ENCODE results near the gene FBXO2. TPM values are rescaled to one million over a fixed set of nuclear protein-coding genes. Genes with fewer than 3 reads are reported as not detected.
"Not testable (repeated sequence)": the region's sequence is repeated elsewhere in the genome, so short reads cannot be mapped to it uniquely, and the experiment has no call there.

The FBXO2 gene
- total RNA-seq, 1 donor from 2014 or later, result 64.0 TPM

GRCh38 chr1:11643782-11644181, 10.4 kb downstream of the FBXO2 start:
- H3K4me3 ChIP-seq (ENCODE audit: insufficient read depth, low read depth, low read length), result no peak overlapping the region
- no peak overlapping the region for H3K4me3 Mint-ChIP-seq (ENCODE audit: unreplicated experiment)
- no peak overlapping the region for H3K9ac ChIP-seq (ENCODE audit: low read length)
- no peak overlapping the region for H2AFZ ChIP-seq (ENCODE audit: low read depth, low read length)
- FAIRE-seq (no peak), DNase-seq (ENCODE audit: low read depth) (no peak)
- H3K9me3 ChIP-seq (ENCODE audit: insufficient read depth, low read depth, low read length), result no peaks in the 10 kb centered on the region
- peaks cover 4% of the 10 kb centered on the region for H4K20me1 ChIP-seq (ENCODE audit: insufficient read depth, low read length)
- peaks cover 20% of the 10 kb centered on the region for H3K27me3 ChIP-seq (ENCODE audit: insufficient read depth, low read length)
- H3K27me3 Mint-ChIP-seq (ENCODE audit: low read depth, unreplicated experiment), result peaks cover 19% of the 10 kb centered on the region
- no peaks in the 10 kb centered on the region for H3K9me3 Mint-ChIP-seq (ENCODE audit: unreplicated experiment)
- H3K4me2 ChIP-seq (ENCODE audit: low read length), result no peak overlapping the region
- H3K4me1 ChIP-seq (ENCODE audit: insufficient read depth, low read length), result no peaks in the 10 kb centered on the region
- H3K79me2 ChIP-seq (ENCODE audit: insufficient read depth, low read length), result no peaks in the 10 kb centered on the region
- peaks cover 1% of the 10 kb centered on the region for H3K36me3 Mint-ChIP-seq (ENCODE audit: low read depth, unreplicated experiment)
- TF ChIP-seq EZH2 (IDR thresholded peaks at IDR 0.05; ENCODE audit: insufficient read depth, low read length) (no peak), CTCF (IDR thresholded peaks at IDR 0.05; ENCODE audit: insufficient read depth, low read depth, low read length) (no peak)
- H3K4me1 Mint-ChIP-seq (ENCODE audit: low read depth, unreplicated experiment), result no peaks in the 10 kb centered on the region
- no peaks in the 10 kb centered on the region for H3K36me3 ChIP-seq (ENCODE audit: insufficient read depth, low read length)
- no peak overlapping the region for H3K27ac Mint-ChIP-seq (ENCODE audit: unreplicated experiment)
- H3K27ac ChIP-seq (ENCODE audit: low read depth, low read length), result no peak overlapping the region

- not testable (repeated sequence) for H3K4me1 Mint-ChIP-seq (ENCODE audit: low read depth, unreplicated experiment); H4K20me1 ChIP-seq (ENCODE audit: insufficient read depth, low read length); H3K27ac Mint-ChIP-seq (ENCODE audit: unreplicated experiment); H3K36me3 Mint-ChIP-seq (ENCODE audit: low read depth, unreplicated experiment); FAIRE-seq; H3K4me1 ChIP-seq (ENCODE audit: insufficient read depth, low read length); H3K27ac ChIP-seq (ENCODE audit: low read depth, low read length); DNase-seq (ENCODE audit: low read depth); H3K36me3 ChIP-seq (ENCODE audit: insufficient read depth, low read length); H3K4me3 ChIP-seq (ENCODE audit: insufficient read depth, low read depth, low read length); H3K4me3 Mint-ChIP-seq (ENCODE audit: unreplicated experiment); H3K4me2 ChIP-seq (ENCODE audit: low read length); H3K9me3 ChIP-seq (ENCODE audit: insufficient read depth, low read depth, low read length); H2AFZ ChIP-seq (ENCODE audit: low read depth, low read length); H3K9me3 Mint-ChIP-seq (ENCODE audit: unreplicated experiment); H3K9ac ChIP-seq (ENCODE audit: low read length); H3K79me2 ChIP-seq (ENCODE audit: insufficient read depth, low read length)
- peak; percentile 97 for TF ChIP-seq CTCF (IDR thresholded peaks at IDR 0.05; ENCODE audit: insufficient read depth, low read depth, low read length)
- H3K27me3 Mint-ChIP-seq (ENCODE audit: low read depth, unreplicated experiment), result peaks cover 27% of the 10 kb centered on the region
- peaks cover 15% of the 10 kb centered on the region for H3K27me3 ChIP-seq (ENCODE audit: insufficient read depth, low read length)
These were observed 11.7 kb downstream of the FBXO2 start for GRCh38 chr1:11642418-11643017.

- H3K27ac Mint-ChIP-seq (ENCODE audit: unreplicated experiment), result no peak overlapping the region
- DNase-seq (ENCODE audit: low read depth), result no peak
- H3K4me3 Mint-ChIP-seq (ENCODE audit: unreplicated experiment), result no peak overlapping the region
- Histone ChIP-seq H3K4me1 (ENCODE audit: insufficient read depth, low read length) (no peaks in the 10 kb centered on the region), H3K79me2 (ENCODE audit: insufficient read depth, low read length) (no peaks in the 10 kb centered on the region), H2AFZ (ENCODE audit: low read depth, low read length) (no peak overlapping the region), H3K4me3 (ENCODE audit: insufficient read depth, low read depth, low read length) (no peak overlapping the region), H4K20me1 (ENCODE audit: insufficient read depth, low read length) (peaks cover 4% of the 10 kb centered on the region), H3K27ac (ENCODE audit: low read depth, low read length) (no peak overlapping the region), H3K9me3 (ENCODE audit: insufficient read depth, low read depth, low read length) (no peaks in the 10 kb centered on the region), H3K4me2 (ENCODE audit: low read length) (no peak overlapping the region), H3K36me3 (ENCODE audit: insufficient read depth, low read length) (no peaks in the 10 kb centered on the region), H3K27me3 (ENCODE audit: insufficient read depth, low read length) (peaks cover 15% of the 10 kb centered on the region), H3K9ac (ENCODE audit: low read length) (no peak overlapping the region)
- H3K27me3 Mint-ChIP-seq (ENCODE audit: low read depth, unreplicated experiment), result peaks cover 32% of the 10 kb centered on the region
- H3K36me3 Mint-ChIP-seq (ENCODE audit: low read depth, unreplicated experiment), result peaks cover 1% of the 10 kb centered on the region
- H3K9me3 Mint-ChIP-seq (ENCODE audit: unreplicated experiment), result no peaks in the 10 kb centered on the region
- TF ChIP-seq EZH2 (IDR thresholded peaks at IDR 0.05; ENCODE audit: insufficient read depth, low read length) (no peak), CTCF (IDR thresholded peaks at IDR 0.05; ENCODE audit: insufficient read depth, low read depth, low read length) (no peak)
- H3K4me1 Mint-ChIP-seq (ENCODE audit: low read depth, unreplicated experiment), result no peaks in the 10 kb centered on the region
- no peak for FAIRE-seq
These were observed 12.4 kb downstream of the FBXO2 start for GRCh38 chr1:11641776-11642305.

Measured in astrocyte (in vitro differentiated cells and primary cell).